GM19438 (cell line): ENCODE results near the gene CDH23.

ENCODE experiments used
- ATAC-seq: cut with Tn5 transposase; IDR thresholded peaks from one replicate; pipeline ENCODE4 v1.9.1; 2021; ENCODE audit warnings: low read depth; ENCODE audit not compliant: unreplicated experiment

Gene CDH23

GRCh38 chr10:71419002-71419540 is 22.4 kb downstream of the CDH23 start:
- ATAC-seq: no peak

GRCh38 chr10:71419750-71420149 is 23.0 kb downstream of the CDH23 start:
- ATAC-seq: no peak

GRCh38 chr10:71421075-71421434 is 24.3 kb downstream of the CDH23 start:
- no peak for ATAC-seq

GRCh38 chr10:71423250-71423649 is 26.5 kb downstream of the CDH23 start:
- no peak for ATAC-seq

GRCh38 chr10:71423901-71424300 is 27.2 kb downstream of the CDH23 start:
- no peak for ATAC-seq

GRCh38 chr10:71424496-71425194 is 27.9 kb downstream of the CDH23 start:
- ATAC-seq: no peak

GRCh38 chr10:71426058-71426605 is 29.4 kb downstream of the CDH23 start:
- ATAC-seq: no peak

- no peak for ATAC-seq
Observed at GRCh38 chr10:71427246-71427645, 30.5 kb downstream of the CDH23 start.

GRCh38 chr10:71429304-71429703 is 32.6 kb downstream of the CDH23 start:
- ATAC-seq: no peak

GRCh38 chr10:71429929-71430328 is 33.2 kb downstream of the CDH23 start:
- ATAC-seq: no peak

- no peak for ATAC-seq
Observed at GRCh38 chr10:71431239-71432100, 34.8 kb downstream of the CDH23 start.

- no peak for ATAC-seq
Observed at GRCh38 chr10:71432101-71432905, 35.6 kb downstream of the CDH23 start.

GRCh38 chr10:71432956-71433767 is 36.4 kb downstream of the CDH23 start:
- ATAC-seq: no peak

- ATAC-seq: no peak
Observed at GRCh38 chr10:71433768-71434744, 37.3 kb downstream of the CDH23 start.

- no peak for ATAC-seq
Observed at GRCh38 chr10:71434760-71435394, 38.2 kb downstream of the CDH23 start.

GRCh38 chr10:71435571-71436267 is 39.0 kb downstream of the CDH23 start:
- ATAC-seq: no peak

GRCh38 chr10:71436268-71437125 is 39.8 kb downstream of the CDH23 start:
- ATAC-seq: no peak
